Kidney glomerular epithelial cell (primary cell): ENCODE measurements around the gene KRT79.

Source experiments
- DNase-seq: peaks from one replicate; lab custom pipeline; 2025; lab: John Stamatoyannopoulos, UW

The KRT79 gene

GRCh38 chr12:52771505-52771904, 62.6 kb downstream of the KRT79 start:
- no peak for DNase-seq
